ENCODE results near the gene ZP1.

The ZP1 gene

GRCh38 chr11:60855726-60856633 is 11.4 kb upstream of the ZP1 start, which contains the start of gene PTGDR2:
TSS of gene PTGDR2 (minus strand) at chr11:60855950. CDS start at chr11:60853722, 2,228 bp downstream.
- TF ChIP-seq CTCF (conservative IDR thresholded peaks at IDR 0.05; ENCODE audit: control insufficient read depth, insufficient read depth, low read depth, low read length), result no peak
- no peak for DNase-seq (ENCODE audit: low read depth)
- H3K4me3 ChIP-seq (ENCODE audit: control insufficient read depth, low read depth, low read length), result no peak within 1 kb of the TSS

GRCh38 chr11:60857378-60858232 is 9.7 kb upstream of the ZP1 start:
- no peak for TF ChIP-seq CTCF (conservative IDR thresholded peaks at IDR 0.05; ENCODE audit: control insufficient read depth, insufficient read depth, low read depth, low read length)
- H3K4me3 ChIP-seq (ENCODE audit: control insufficient read depth, low read depth, low read length), result no peak overlapping the region
- peak; percentile 77 for DNase-seq (ENCODE audit: low read depth)

DNA sequence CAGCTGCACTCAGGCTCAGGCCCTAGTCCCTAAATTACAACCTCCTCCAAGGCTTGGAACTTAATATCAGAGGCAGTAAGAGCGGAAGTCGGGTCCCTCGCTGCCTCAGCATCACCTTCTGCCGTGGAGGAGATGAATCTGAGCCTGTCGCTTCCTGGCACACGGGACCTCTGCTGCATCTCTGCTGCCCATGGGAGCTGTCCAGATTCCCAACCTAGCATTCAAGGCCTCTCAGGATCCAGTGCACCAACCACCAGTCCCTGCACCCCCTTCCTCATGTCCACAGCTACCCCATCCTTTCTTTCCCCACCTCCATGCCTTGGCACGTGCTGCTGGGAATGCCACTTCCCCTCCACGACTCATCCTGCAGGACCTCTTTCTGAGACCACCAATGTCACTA is 9.1 kb upstream of the ZP1 start:
- DNase-seq (ENCODE audit: low read depth), result no peak
- H3K4me3 ChIP-seq (ENCODE audit: control insufficient read depth, low read depth, low read length), result no peak overlapping the region
- no peak for TF ChIP-seq CTCF (conservative IDR thresholded peaks at IDR 0.05; ENCODE audit: control insufficient read depth, insufficient read depth, low read depth, low read length)

GRCh38 chr11:60858731-60859464 is 8.4 kb upstream of the ZP1 start:
- no peak overlapping the region for H3K4me3 ChIP-seq (ENCODE audit: control insufficient read depth, low read depth, low read length)

DNA sequence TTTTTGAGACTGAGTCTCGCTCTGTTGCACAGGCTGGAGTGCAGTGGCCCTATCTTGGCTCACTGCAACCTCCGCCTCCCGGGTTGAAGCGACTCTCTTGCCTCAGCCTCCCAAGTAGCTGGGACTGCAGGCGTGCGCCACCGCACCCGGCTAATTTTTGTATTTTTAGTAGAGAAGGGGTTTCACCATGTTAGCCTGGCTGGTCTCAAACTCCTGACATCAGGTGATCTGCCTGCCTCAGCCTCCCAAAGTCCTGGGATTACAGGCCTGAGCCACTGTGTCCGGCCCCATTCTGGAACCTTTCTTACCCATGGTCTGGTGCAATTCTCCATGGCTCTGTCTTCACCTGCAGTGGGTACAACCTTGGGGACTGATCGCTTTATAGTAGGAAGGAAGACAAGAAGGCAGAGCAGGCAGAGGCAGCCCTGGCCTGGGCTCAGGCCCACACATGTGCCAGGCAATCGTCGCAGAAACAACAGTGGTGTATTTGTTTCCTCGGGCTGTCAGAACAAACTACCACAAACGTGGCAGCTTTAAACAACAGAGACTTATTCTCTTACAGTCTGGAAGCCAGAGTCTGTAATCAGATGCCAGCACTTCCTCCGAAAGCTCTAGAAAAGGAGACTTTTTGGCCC is 7.6 kb upstream of the ZP1 start:
- no peak for TF ChIP-seq CTCF (conservative IDR thresholded peaks at IDR 0.05; ENCODE audit: control insufficient read depth, insufficient read depth, low read depth, low read length)
- no peak for DNase-seq (ENCODE audit: low read depth)
- H3K4me3 ChIP-seq (ENCODE audit: control insufficient read depth, low read depth, low read length), result no peak overlapping the region

More at GRCh38 chr11:60858731-60859464, 8.4 kb upstream of the ZP1 start:
- no peak for DNase-seq (ENCODE audit: low read depth)
- no peak for TF ChIP-seq CTCF (conservative IDR thresholded peaks at IDR 0.05; ENCODE audit: control insufficient read depth, insufficient read depth, low read depth, low read length)

- no peak for TF ChIP-seq CTCF (conservative IDR thresholded peaks at IDR 0.05; ENCODE audit: control insufficient read depth, insufficient read depth, low read depth, low read length)
- no peak overlapping the region for H3K4me3 ChIP-seq (ENCODE audit: control insufficient read depth, low read depth, low read length)
- DNase-seq (ENCODE audit: low read depth), result peak; percentile 38
Observed at GRCh38 chr11:60860943-60861342, 6.4 kb upstream of the ZP1 start.

Measured in fibroblast of mammary gland (primary cell).